ENCODE results near the gene LAMC3.

GRCh38 chr9:131067625-131068024 is 58.7 kb downstream of the LAMC3 start:
- TF ChIP-seq CTCF (IDR thresholded peaks at IDR 0.05) (no peak), POLR2A (IDR thresholded peaks at IDR 0.05) (no peak)

Measured in breast epithelium (tissue), 3 donors.